H1 (cell line): ENCODE measurements around the gene GRIP1. TPM values are rescaled to one million over a fixed set of nuclear protein-coding genes. Genes with fewer than 3 reads are reported as not detected.

Experiments used
- CTCF ChIA-PET: fragments of 300-600 bp; sonication (Branson Sonifier 250); formaldehyde crosslinking; loops from one replicate; lab custom pipeline; 2021; ENCODE audit not compliant: partially characterized antibody; lab: Charles Lee
- POLR2A ChIA-PET: fragments of 300-600 bp; sonication (Branson Sonifier 250); formaldehyde crosslinking; loops from one replicate; lab custom pipeline; 2021; ENCODE audit warnings: inconsistent platforms; ENCODE audit not compliant: partially characterized antibody; lab: Charles Lee
- DNase-seq, 2 experiments: peaks; one replicate each; pipeline versions ENCODE4 v3.0.0 to v3.0.0-alpha.2; 2010 to 2022; ENCODE audit warnings: low spot score in 2 of 2, low read depth in 1 of 2, mixed read lengths in 1 of 2
- FAIRE-seq: peaks from 2 replicates; lab custom pipeline; 2011; peaks lifted over from hg19 to GRCh38; lab: Jason Lieb, UNC
- H2AFZ ChIP-seq: 2 replicates; pipeline ENCODE4 v1.8.1; 2012; ENCODE audit warnings: low read length, inconsistent platforms
- H2AK5ac ChIP-seq: 2 replicates; pipeline ENCODE4 v1.6.1; 2013; ENCODE audit warnings: low read depth, low read length
- H2BK120ac ChIP-seq: replicated peaks from 2 replicates; pipeline ENCODE3; 2013; ENCODE audit warnings: low read depth, low read length, inconsistent platforms
- H2BK12ac ChIP-seq: 2 replicates; pipeline ENCODE4 v1.6.1; 2013; ENCODE audit warnings: low read depth, low read length
- H2BK15ac ChIP-seq: 2 replicates; pipeline ENCODE4 v1.6.1; 2013; ENCODE audit warnings: low read length
- H2BK20ac ChIP-seq: 2 replicates; pipeline ENCODE4 v1.6.1; 2013; ENCODE audit warnings: low read length
- H2BK5ac ChIP-seq: 2 replicates; pipeline ENCODE4 v1.6.1; 2013; ENCODE audit warnings: low read depth, low read length
- H3K14ac ChIP-seq: 2 replicates; pipeline ENCODE4 v1.6.1; 2013; ENCODE audit warnings: inconsistent platforms; ENCODE audit not compliant: insufficient read length
- H3K18ac ChIP-seq: 2 replicates; pipeline ENCODE4 v1.6.1; 2013; ENCODE audit warnings: low read length; ENCODE audit errors: extremely low read depth
- H3K23ac ChIP-seq: 2 replicates; pipeline ENCODE4 v1.6.1; 2013; ENCODE audit warnings: inconsistent platforms; ENCODE audit not compliant: insufficient read length
- H3K23me2 ChIP-seq: 2 replicates; pipeline ENCODE4 v1.6.1; 2013; ENCODE audit warnings: low read depth, low read length
- H3K27ac ChIP-seq: 2 replicates; pipeline ENCODE4 v1.6.1; 2011; ENCODE audit warnings: low read depth, low read length, inconsistent platforms
- H3K27me3 ChIP-seq, 4 experiments: replicated peaks in 1 of 4; 1 replicate in 1 of 4; 2 replicates in 3 of 4; pipeline versions ENCODE4 v1.6.1 to v1.8.1; 2011 to 2013; ENCODE audit warnings: low read length in 3 of 4, mild to moderate bottlenecking in 3 of 4, inconsistent platforms in 2 of 4, mixed read lengths in 2 of 4, moderate library complexity in 1 of 4; ENCODE audit not compliant: control insufficient read depth in 3 of 4, insufficient read depth in 3 of 4; ENCODE audit errors: extremely low read depth in 1 of 4
- H3K36me3 ChIP-seq, 4 experiments: 2 replicates each; pipeline versions ENCODE4 v1.6.1 to v1.8.1; 2011 to 2013; ENCODE audit warnings: mild to moderate bottlenecking in 4 of 4, low read length in 3 of 4, moderate library complexity in 2 of 4, control low read depth in 1 of 4, inconsistent platforms in 1 of 4; ENCODE audit not compliant: insufficient read depth in 4 of 4, control insufficient read depth in 2 of 4
- H3K4ac ChIP-seq: replicated peaks from 2 replicates; pipeline ENCODE3; 2013; ENCODE audit warnings: low read length, low read depth, mixed read lengths, inconsistent platforms; ENCODE audit not compliant: insufficient read length
- H3K4me1 ChIP-seq, 4 experiments: replicated peaks in 1 of 4; 1 replicate in 1 of 4; 2 replicates in 3 of 4; pipeline versions ENCODE4 v1.6.1 to v1.8.1; 2011 to 2013; ENCODE audit warnings: low read length in 3 of 4, inconsistent platforms in 2 of 4, mixed read lengths in 1 of 4; ENCODE audit not compliant: insufficient read depth in 4 of 4, control insufficient read depth in 3 of 4
- H3K4me2 ChIP-seq, 2 experiments: 2 replicates each; pipeline versions ENCODE4 v1.6.1 to v1.8.1; 2011 to 2013; ENCODE audit warnings: low read depth in 2 of 2, low read length in 2 of 2, control low read depth in 1 of 2, inconsistent platforms in 1 of 2, mild to moderate bottlenecking in 1 of 2; ENCODE audit not compliant: insufficient read depth in 1 of 2
- H3K4me3 ChIP-seq, 4 experiments: fragments of 200-600, 300-600 bp in 1 of 4; sonication (generic), shearing (Covaris generic), sonication (Bioruptor Twin) in 1 of 4; 2 replicates each; pipeline versions ENCODE4 v1.5.1 to v1.8.1; 2011 to 2016; ENCODE audit warnings: low read length in 4 of 4, low read depth in 3 of 4, control low read depth in 2 of 4, inconsistent platforms in 2 of 4, mild to moderate bottlenecking in 2 of 4, mixed read lengths in 1 of 4, moderate library complexity in 1 of 4; ENCODE audit not compliant: insufficient read depth in 2 of 4; ENCODE audit errors: extremely low read depth in 1 of 4
- H3K56ac ChIP-seq: replicated peaks from 2 replicates; pipeline ENCODE3; 2013; ENCODE audit warnings: low read depth, mild to moderate bottlenecking, mixed read lengths, low read length, inconsistent platforms; ENCODE audit not compliant: insufficient read length
- H3K79me1 ChIP-seq: 2 replicates; pipeline ENCODE4 v1.6.1; 2013; ENCODE audit warnings: low read depth, low read length, control low read depth
- H3K79me2 ChIP-seq, 2 experiments: 2 replicates each; pipeline versions ENCODE4 v1.6.1 to v1.8.1; 2012 to 2013; ENCODE audit warnings: low read length in 2 of 2, mild to moderate bottlenecking in 2 of 2, inconsistent platforms in 1 of 2; ENCODE audit not compliant: insufficient read depth in 2 of 2, control insufficient read depth in 1 of 2
- H3K9ac ChIP-seq, 4 experiments: replicated peaks in 1 of 4; 1 replicate in 1 of 4; 2 replicates in 3 of 4; pipeline versions ENCODE4 v1.6.1 to v1.8.1; 2011 to 2013; ENCODE audit warnings: low read depth in 3 of 4, low read length in 3 of 4, control low read depth in 2 of 4, mild to moderate bottlenecking in 2 of 4, moderate library complexity in 2 of 4, inconsistent platforms in 1 of 4; ENCODE audit errors: extremely low read depth in 1 of 4
- H3K9me3 ChIP-seq, 2 experiments: 2 replicates each; pipeline versions ENCODE4 v1.6.1 to v1.8.1; 2012 to 2013; ENCODE audit warnings: mild to moderate bottlenecking in 2 of 2, moderate library complexity in 2 of 2, control low read depth in 1 of 2, inconsistent platforms in 1 of 2, low read depth in 1 of 2, low read length in 1 of 2, mixed read lengths in 1 of 2; ENCODE audit not compliant: insufficient read depth in 2 of 2
- H4K20me1 ChIP-seq, 2 experiments: replicated peaks in 1 of 2; 2 replicates each; pipeline versions ENCODE3 to v1.8.1; 2011 to 2013; ENCODE audit warnings: inconsistent platforms in 2 of 2, low read length in 2 of 2, mild to moderate bottlenecking in 1 of 2; ENCODE audit not compliant: insufficient read depth in 2 of 2, control insufficient read depth in 1 of 2
- H4K5ac ChIP-seq: 2 replicates; pipeline ENCODE4 v1.6.1; 2013; ENCODE audit warnings: low read length, low read depth, mixed read lengths, inconsistent platforms; ENCODE audit not compliant: insufficient read length
- H4K8ac ChIP-seq: 2 replicates; pipeline ENCODE4 v1.8.0; 2013; ENCODE audit warnings: mild to moderate bottlenecking, moderate library complexity, low read length, inconsistent platforms; ENCODE audit not compliant: insufficient read depth; ENCODE audit errors: extremely low read depth
- H4K91ac ChIP-seq: replicated peaks from 2 replicates; pipeline ENCODE3; 2013; ENCODE audit warnings: low read length, mixed read lengths, inconsistent platforms; ENCODE audit not compliant: insufficient read length
- CHD1 ChIP-seq: IDR thresholded peaks from 2 replicates; pipeline ENCODE4 v1.6.1; 2012; ENCODE audit warnings: low read depth, low read length, improper control_type of control experiment
- CREB1 ChIP-seq: IDR thresholded peaks from 2 replicates; pipeline ENCODE4 v1.6.1; 2012; ENCODE audit warnings: inconsistent platforms
- EGR1 ChIP-seq: IDR thresholded peaks from 2 replicates; pipeline ENCODE4 v1.6.1; 2011; ENCODE audit warnings: low read depth, low read length, borderline replicate concordance
- MAFK ChIP-seq: IDR thresholded peaks from 2 replicates; pipeline ENCODE4 v1.6.1; 2012; ENCODE audit warnings: low read depth, mild to moderate bottlenecking, improper control_type of control experiment, low read length
- NANOG ChIP-seq: IDR thresholded peaks from 2 replicates; pipeline ENCODE4 v1.6.1; 2011; ENCODE audit warnings: low read length, low read depth, mild to moderate bottlenecking, inconsistent platforms; ENCODE audit not compliant: insufficient read depth, poor library complexity, severe bottlenecking
- NRF1 ChIP-seq: IDR thresholded peaks from 2 replicates; pipeline ENCODE4 v1.6.1; 2011; ENCODE audit warnings: mild to moderate bottlenecking, low read depth, low read length, improper control_type of control experiment
- POLR2A ChIP-seq, 2 experiments: IDR thresholded peaks; 1 replicate in 1 of 2; 2 replicates in 1 of 2; pipeline ENCODE4 v1.6.1; 2011; ENCODE audit warnings: low read depth in 2 of 2, low read length in 2 of 2, mild to moderate bottlenecking in 2 of 2; ENCODE audit errors: control extremely low read depth in 1 of 2
- RAD21 ChIP-seq, 2 experiments: IDR thresholded peaks in 1 of 2; conservative IDR thresholded peaks in 1 of 2; 2 replicates each; pipeline ENCODE4 v1.6.1; 2011; ENCODE audit warnings: low read depth in 2 of 2, low read length in 2 of 2, improper control_type of control experiment in 1 of 2, inconsistent platforms in 1 of 2, mild to moderate bottlenecking in 1 of 2, moderate library complexity in 1 of 2
- RBBP5 ChIP-seq: IDR thresholded peaks from 2 replicates; pipeline ENCODE4 v1.7.1; 2012; ENCODE audit warnings: low read depth, mild to moderate bottlenecking, inconsistent platforms, low read length, moderate library complexity, borderline replicate concordance
- SIN3A ChIP-seq, 2 experiments: IDR thresholded peaks in 1 of 2; conservative IDR thresholded peaks in 1 of 2; 2 replicates each; pipeline ENCODE4 v1.6.1; 2011 to 2012; ENCODE audit warnings: low read length in 2 of 2, improper control_type of control experiment in 1 of 2, low read depth in 1 of 2, mild to moderate bottlenecking in 1 of 2
- SIRT6 ChIP-seq: IDR thresholded peaks from one replicate; pipeline ENCODE4 v1.7.1; 2012; ENCODE audit warnings: low read length, inconsistent platforms
- TBP ChIP-seq: IDR thresholded peaks from 2 replicates; pipeline ENCODE4 v1.6.1; 2011; ENCODE audit warnings: low read depth, low read length, improper control_type of control experiment
- WGBS, 2 experiments: shearing (Covaris generic) in 1 of 2; methylation state at CpG; one replicate each; pipeline versions ENCODE4 v1.1.6 to v1.1.7; 2013 to 2015; ENCODE audit warnings: low lambda C conversion rate in 2 of 2, mixed read lengths in 2 of 2, inconsistent platforms in 1 of 2, low coverage in 1 of 2, missing lambda C conversion rate in 1 of 2; ENCODE audit not compliant: insufficient replicate concordance in 2 of 2, insufficient coverage in 1 of 2, insufficient read length in 1 of 2; ENCODE audit errors: extremely low coverage in 1 of 2, missing lambda C conversion rate in 1 of 2; 5-methylcytosine and 5-hydroxymethylcytosine counted together
- polyA plus RNA-seq, 7 experiments: library from polyadenylated mRNA; depleted of rRNA in 3 of 7; stranded (reverse) in 5 of 7; unstranded in 2 of 7; fragments of >200 nt in 5 of 7; fragments of 200-250 nt in 2 of 7; gene quantifications; 1 replicate in 5 of 7; 2 replicates in 1 of 7; 4 replicates in 1 of 7; pipeline versions ENCODE4 v1.2.1 to v1.2.3, GENCODE V29; 2011 to 2013; ENCODE audit warnings: missing spikeins in 2 of 7, mixed read lengths in 2 of 7
- total RNA-seq: library from RNA; stranded (reverse); fragmentation: NEBNext Ultra II Directional; extraction: Animal tissue kit (Norgen Biotek cat#: 25700); gene quantifications from 2 replicates; pipeline ENCODE4 v1.2.1, GENCODE V29; 2021
- TF ChIP-seq, protein P1 (sequence below): IDR thresholded peaks from 2 replicates; pipeline ENCODE4 v1.6.1; 2012; ENCODE audit warnings: inconsistent platforms
- TF ChIP-seq, protein P2 (sequence below): IDR thresholded peaks from 2 replicates; pipeline ENCODE4 v1.6.1; 2011; ENCODE audit warnings: low read depth, mild to moderate bottlenecking, low read length; ENCODE audit not compliant: insufficient read depth

GRIP1 gene
- total and polyA plus RNA-seq, 2 of the 8 experiments (the other 6 are each of a cell fraction or from before 2014, with no cell fraction given) = 4.5 to 27.3 TPM

GRCh38 chr12:66459944-66460482 lies 218.9 kb downstream of the GRIP1 start:
- no peaks in the 10 kb centered on the region for H3K23me2 ChIP-seq
- no peak overlapping the region for H2BK120ac ChIP-seq
- no peak overlapping the region for H3K4ac ChIP-seq
- H4K20me1 ChIP-seq = no peaks in the 10 kb centered on the region
- FAIRE-seq = no peak
- peaks cover 0 to 3% (median 1%) of the 10 kb centered on the region in 4 experiments; a peak in 1 of 7 replicates for H3K4me1 ChIP-seq
- no peaks in the 10 kb centered on the region for H3K79me1 ChIP-seq
- no peak overlapping the region for H2BK20ac ChIP-seq
- no peak overlapping the region for H2BK5ac ChIP-seq
- H3K9me3 ChIP-seq = no peaks in the 10 kb centered on the region
- H3K36me3 ChIP-seq = no peaks in the 10 kb centered on the region; a peak in 1 of 8 replicates
- no peak overlapping the region for H4K91ac ChIP-seq
- no peaks in the 10 kb centered on the region for H3K27me3 ChIP-seq
- H3K14ac ChIP-seq = no peak overlapping the region
- H2BK15ac ChIP-seq = no peak overlapping the region
- 72% methylated on average over 7 of the region's 7 CpGs; no CpG with 5 or more reads in 1 of the 2 experiments for WGBS, 2 experiments
- POLR2A ChIA-PET = no interaction called here
- H3K9ac ChIP-seq = no peak overlapping the region
- H3K79me2 ChIP-seq = no peaks in the 10 kb centered on the region
- H2BK12ac ChIP-seq = no peak overlapping the region
- H3K27ac ChIP-seq = no peak overlapping the region
- H3K23ac ChIP-seq = no peak overlapping the region
- no peak overlapping the region for H2AFZ ChIP-seq
- DNase-seq = no peak
- H3K4me2 ChIP-seq = no peak overlapping the region
- H2AK5ac ChIP-seq = no peak overlapping the region
- H4K5ac ChIP-seq = no peak overlapping the region
- no peak overlapping the region for H3K18ac ChIP-seq
- H3K56ac ChIP-seq = no peak overlapping the region
- CTCF ChIA-PET = no interaction called here
- H4K8ac ChIP-seq = no peak overlapping the region
- H3K4me3 ChIP-seq = no peak overlapping the region
- TF ChIP-seq CREB1 (no peak), EGR1 (no peak), NANOG (no peak), SIN3A (conservative IDR thresholded peaks at IDR 0.05 in 1 of 2, IDR thresholded peaks at IDR 0.05 in 1 of 2; ENCODE audit: low read depth in 1 of 2, low read length in 2 of 2) (no peak), POLR2A (IDR thresholded peaks at IDR 0.05; ENCODE audit: control extremely low read depth in 1 of 2, low read depth in 2 of 2, low read length in 2 of 2) (no peak), RAD21 (IDR thresholded peaks at IDR 0.05 in 1 of 2, conservative IDR thresholded peaks at IDR 0.05 in 1 of 2; ENCODE audit: low read depth in 2 of 2, low read length in 2 of 2) (no peak), RBBP5 (no peak), CHD1 (no peak), MAFK (no peak), SIRT6 (no peak), NRF1 (no peak), TBP (no peak)
- TF ChIP-seq, protein P1, sequence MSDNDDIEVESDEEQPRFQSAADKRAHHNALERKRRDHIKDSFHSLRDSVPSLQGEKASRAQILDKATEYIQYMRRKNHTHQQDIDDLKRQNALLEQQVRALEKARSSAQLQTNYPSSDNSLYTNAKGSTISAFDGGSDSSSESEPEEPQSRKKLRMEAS = no peak
- TF ChIP-seq, protein P2, sequence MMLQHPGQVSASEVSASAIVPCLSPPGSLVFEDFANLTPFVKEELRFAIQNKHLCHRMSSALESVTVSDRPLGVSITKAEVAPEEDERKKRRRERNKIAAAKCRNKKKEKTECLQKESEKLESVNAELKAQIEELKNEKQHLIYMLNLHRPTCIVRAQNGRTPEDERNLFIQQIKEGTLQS = no peak
